GM21723 (cell line): Measurements from ENCODE around the gene BMPR1B.

Experiments
- ATAC-seq: cut with Tn5 transposase; IDR thresholded peaks from one replicate; pipeline ENCODE4 v1.9.1; 2021; ENCODE audit warnings: mild to moderate bottlenecking, moderate library complexity; ENCODE audit not compliant: unreplicated experiment

The BMPR1B gene

DNA sequence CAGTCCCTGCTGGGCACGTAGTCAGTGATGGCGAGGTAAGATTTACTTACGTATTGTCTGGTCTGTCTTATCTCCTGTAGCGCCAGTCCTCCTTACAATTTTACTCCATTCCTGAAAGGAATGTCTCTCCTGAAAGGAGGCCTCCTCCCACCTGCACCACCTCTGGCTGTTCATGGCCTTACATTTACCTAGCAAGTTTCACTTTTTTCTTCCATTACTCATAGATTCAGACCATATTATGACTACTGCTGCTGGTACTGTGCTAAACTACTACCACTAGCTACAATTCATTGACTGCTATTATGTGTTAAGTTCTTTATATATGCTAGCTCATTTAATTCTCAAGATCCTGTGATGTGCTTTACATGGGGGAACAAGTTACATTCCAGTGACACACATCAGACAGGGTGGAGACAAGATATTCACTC, 189.9 kb downstream of the BMPR1B start:
- ATAC-seq: no peak

DNA sequence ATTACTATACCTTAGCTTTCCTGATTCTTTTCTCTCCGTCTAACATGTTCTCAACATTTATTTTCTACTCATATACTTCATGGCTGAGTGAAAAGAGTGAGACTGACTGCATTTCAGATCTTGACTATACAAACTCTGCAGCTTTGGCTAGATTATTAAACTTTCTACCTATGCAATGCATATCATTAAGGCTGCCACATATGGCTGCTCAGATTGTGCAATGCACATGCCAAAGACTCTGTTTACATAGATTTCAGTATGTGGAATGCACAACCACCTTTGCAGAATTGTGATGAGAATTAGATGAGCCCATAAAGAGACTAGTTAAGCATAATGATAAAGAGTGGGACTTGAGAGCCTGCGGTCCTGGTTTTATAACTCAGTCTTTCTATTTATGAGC, 196.5 kb downstream of the BMPR1B start:
- ATAC-seq: no peak

DNA sequence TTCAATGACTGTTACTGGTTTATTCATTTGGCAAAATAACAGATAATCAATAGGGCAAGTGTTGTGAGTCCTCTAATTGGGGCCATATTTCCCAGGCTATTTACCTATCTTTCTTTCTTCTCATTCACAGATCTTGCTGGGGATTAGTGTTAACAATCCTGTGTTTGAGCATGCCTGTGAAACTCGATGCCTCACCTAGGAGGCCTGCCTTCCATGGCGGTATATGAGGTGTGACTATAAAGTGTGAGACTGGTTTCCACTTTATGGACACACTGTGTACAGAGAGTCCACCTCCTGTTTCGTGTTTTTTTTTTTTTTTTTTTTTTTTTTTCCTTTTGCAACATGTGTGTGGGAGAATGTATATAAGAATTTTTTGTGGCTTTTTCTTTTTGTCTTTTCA, 199.3 kb downstream of the BMPR1B start:
- ATAC-seq: no peak

- no peak for ATAC-seq
Measured at GRCh38 chr4:94959307-94959706, 201.6 kb downstream of the BMPR1B start.

GRCh38 chr4:94960708-94961107, 203.0 kb downstream of the BMPR1B start:
- ATAC-seq: no peak

DNA sequence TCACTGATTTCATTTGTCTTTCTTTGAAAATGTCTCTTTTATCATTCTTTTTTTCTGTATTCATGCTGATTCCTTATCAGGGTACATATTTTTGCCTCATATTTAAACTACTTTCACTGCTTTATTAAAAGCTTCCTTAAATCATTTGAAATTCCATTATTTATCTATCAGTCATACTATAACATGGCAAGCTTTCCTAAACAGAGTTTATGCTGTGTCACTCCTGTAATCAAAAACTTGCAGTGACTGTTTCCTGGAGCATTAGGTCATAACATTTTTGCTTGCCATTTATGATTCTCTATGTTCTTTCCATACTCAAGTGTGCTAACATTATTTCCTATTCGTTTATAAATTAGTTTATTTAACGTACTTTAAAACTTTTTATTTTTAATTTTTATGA, 203.7 kb downstream of the BMPR1B start:
- no peak for ATAC-seq

GRCh38 chr4:94962484-94962883, 204.7 kb downstream of the BMPR1B start:
- no peak for ATAC-seq

DNA sequence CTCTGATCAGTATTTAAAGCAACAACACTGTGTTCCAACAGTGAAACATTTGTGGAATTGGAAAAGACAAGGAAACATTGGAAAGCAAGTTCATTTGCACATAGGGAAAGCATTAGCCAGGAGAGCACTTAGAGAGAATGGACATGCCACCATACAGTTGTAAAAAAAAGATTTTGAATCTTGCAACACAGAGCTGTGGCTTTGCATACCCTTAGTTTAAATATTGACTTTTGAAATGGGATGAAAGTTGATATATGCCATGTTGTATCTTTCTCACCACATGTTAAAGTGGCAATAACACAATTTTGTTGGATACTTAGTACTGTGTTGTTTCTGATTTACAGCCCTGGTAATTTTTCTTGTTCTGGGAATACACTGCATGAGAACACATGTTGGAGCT, 208.1 kb downstream of the BMPR1B start:
- no peak for ATAC-seq

GRCh38 chr4:94968493-94968892, 210.7 kb downstream of the BMPR1B start:
- no peak for ATAC-seq

DNA sequence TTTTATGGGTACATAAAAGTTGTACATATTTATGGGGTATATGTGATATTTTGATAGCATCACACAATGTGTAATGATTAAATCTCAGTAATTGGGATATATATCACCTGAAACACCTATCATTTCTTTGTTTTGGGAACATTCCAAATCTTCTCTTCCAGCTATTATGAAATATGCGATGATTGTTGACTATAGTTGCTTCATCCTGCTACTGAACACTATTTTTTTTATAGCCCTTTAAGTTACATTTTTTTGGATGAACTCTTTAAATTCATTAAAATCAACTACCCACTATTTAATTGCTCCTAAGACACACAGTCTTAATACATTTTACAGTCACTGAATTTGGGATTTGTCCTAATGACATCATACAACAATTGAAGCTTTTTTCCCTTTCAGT, 212.9 kb downstream of the BMPR1B start:
- ATAC-seq: no peak

GRCh38 chr4:94974773-94975172, 217.0 kb downstream of the BMPR1B start:
- ATAC-seq: no peak

GRCh38 chr4:94976371-94977011, 218.7 kb downstream of the BMPR1B start:
- ATAC-seq: no peak

DNA sequence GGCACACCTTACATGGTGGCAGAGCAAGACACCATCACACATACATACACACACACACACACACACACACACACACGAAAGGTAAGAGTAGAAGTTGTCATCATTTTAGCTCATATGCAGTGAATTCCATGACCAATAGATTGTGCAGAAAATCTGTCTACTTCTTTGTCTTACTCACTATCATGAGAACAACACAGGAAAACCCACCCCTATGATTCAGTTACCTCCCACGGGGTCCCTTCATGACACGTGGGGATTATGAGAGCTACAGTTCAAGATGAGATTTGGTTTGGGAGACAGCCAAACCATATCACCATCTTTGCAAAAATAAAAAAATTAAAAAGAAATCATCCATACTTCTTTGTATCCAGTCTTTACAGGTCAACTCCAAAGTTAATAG, 221.1 kb downstream of the BMPR1B start:
- ATAC-seq: no peak

- ATAC-seq: no peak
Measured at GRCh38 chr4:94979621-94980020, 221.9 kb downstream of the BMPR1B start.

DNA sequence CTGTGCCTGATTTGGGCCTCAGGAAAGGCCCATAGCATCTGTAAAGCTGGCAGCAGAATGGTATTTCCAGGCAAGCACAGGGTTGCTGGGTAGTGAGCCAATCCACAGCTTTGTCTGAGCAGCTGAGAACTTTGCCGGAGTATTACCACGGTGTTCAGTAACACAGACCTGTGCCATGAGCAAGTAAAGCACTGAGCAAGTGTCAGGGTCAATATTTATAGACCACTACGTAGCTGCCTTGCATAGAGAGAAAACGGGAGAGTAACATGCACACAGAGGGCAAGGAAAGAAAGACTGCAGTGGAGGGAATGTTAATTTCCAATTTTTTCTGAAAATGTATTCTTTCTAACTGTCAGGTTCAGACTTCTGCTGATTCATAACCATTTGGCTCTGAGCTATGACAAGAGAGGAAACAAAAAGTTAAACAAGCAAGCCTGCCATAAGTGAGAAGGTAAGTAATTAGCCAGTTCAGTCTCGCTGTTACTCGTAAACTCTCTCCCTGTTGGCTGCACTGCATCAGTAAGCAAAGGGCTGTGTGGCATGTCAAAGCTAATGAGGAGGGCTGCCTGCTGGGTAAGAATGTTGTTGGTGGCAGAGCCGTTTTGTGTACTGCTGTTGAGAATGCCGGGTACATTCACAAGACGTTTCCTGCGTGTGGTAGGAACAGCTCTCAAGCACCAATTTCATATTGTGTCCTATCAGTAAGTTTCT, 238.1 kb downstream of the BMPR1B start:
- peak; percentile 47 for ATAC-seq

GRCh38 chr4:95000076-95000648, 242.4 kb downstream of the BMPR1B start:
- ATAC-seq: no peak

DNA sequence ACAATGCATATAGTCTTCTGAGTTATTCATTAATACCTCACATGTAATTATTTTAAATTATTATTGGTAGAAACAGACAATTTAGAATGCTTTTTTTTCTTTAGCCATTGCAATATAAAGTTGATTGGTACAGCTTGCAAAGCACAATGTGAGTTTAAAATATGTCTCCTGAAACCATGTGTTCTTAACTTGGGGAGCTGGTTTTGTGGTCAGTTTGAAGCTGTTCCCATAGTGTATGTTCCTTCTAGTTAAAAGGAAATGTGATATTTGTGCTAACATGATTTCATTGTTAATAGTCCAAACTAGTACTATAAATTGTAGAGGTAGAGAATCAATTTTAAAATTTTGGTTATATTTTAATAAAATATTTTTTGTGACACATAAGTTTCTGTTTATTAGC, 247.2 kb downstream of the BMPR1B start:
- ATAC-seq: no peak

DNA sequence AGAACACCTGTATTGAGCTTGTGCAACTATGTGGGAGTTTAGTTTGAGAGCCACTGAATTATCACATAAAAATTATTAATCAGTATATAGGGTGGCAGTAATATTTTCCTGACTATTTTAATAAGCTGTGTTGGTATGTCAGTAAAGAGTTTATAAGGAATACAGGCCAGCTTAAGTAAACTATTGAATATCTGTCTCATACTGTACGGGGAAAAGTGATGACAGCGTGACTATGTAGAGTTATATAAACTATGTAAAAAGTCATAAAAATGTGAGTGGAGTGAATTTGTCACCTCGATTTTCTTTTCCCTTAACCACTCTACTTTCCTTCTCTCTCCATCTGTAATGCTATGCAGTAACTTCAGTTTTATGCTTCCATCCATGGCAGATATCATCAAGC, 250.2 kb downstream of the BMPR1B start:
- no peak for ATAC-seq

DNA sequence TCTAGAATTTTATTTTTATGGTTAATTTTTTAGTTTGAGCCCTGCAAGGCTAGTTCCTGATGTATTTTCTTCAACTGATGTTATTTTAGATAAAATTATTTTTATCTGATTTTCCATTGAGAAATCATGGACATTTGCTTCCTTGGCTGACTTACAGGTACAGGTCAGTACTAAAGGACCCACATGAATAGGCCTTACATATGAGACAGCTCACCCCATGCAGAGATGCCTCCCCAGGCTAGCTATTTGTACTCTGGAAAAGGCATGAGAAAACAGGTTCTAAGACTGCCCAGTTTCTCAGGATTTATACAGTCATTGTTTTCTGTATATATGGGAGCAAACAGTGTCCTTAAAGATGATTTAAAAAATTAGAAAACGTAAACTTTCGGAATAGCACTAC, 255.5 kb downstream of the BMPR1B start:
- no peak for ATAC-seq

- ATAC-seq: no peak
Measured at GRCh38 chr4:95014068-95014467, 256.3 kb downstream of the BMPR1B start.

- no peak for ATAC-seq
Measured at GRCh38 chr4:95017305-95018064, 259.7 kb downstream of the BMPR1B start.

DNA sequence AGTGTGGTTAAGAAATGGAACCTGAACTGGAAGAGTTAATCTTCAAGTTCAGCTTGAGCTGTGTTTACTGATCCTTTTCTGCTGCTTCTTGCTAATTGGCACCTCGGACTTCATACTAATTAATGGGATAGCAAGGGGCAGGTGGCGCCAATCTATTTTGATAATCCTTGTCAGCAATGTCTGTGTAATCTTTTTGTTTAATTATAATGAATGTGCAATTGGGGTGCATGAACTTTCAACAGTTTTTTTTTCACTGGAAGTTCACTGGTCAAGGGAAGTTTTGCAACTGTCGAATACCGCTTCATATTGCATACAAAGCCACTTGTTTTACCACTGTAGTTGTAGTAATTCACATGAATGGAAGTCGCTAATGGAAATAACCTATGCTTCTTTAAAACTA, 261.0 kb downstream of the BMPR1B start:
- no peak for ATAC-seq
